ENCODE results near the gene CIC. TPM values are rescaled to one million over a fixed set of nuclear protein-coding genes. Genes with fewer than 3 reads are reported as not detected.

CIC gene
- total and polyA plus RNA-seq, 9 of the 15 experiments (the other 6 are each of a cell fraction or from before 2014, with no cell fraction given), result 0.07 to 44.7 (median 8.6) TPM

DNA sequence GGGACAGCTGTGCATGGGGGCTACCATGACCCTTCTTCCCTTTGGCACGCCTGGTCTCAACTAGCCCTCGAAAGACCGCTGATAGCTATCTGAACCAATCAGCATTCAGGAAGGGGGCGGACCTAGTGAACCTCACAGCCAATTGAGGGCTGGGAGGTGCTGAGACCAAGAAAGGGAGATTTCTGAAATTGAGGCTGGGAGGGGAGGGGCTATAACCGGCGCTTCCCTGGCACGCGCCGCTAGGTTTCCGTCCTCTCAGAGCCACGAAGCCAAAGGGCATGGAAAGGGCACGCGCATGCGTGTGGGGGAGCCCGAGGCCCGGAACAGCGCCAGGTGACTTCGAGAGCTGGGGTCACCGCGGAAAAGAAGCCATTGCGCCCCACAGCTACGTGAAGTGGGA, 37.6 kb downstream of the CIC start:
- Histone ChIP-seq H3K27me3 (ENCODE audit: control insufficient read depth in 2 of 2, insufficient read depth in 2 of 2, low read length in 2 of 2) (no peaks in the 10 kb centered on the region), H3K9me1 (ENCODE audit: control insufficient read depth, insufficient read depth, low read length) (no peaks in the 10 kb centered on the region), H3K4me2 (ENCODE audit: insufficient read depth, low read length) (no peak overlapping the region), H3K4me3 (no peak overlapping the region), H3K36me3 (ENCODE audit: control insufficient read depth, insufficient read depth, low read length) (no peaks in the 10 kb centered on the region), H3K9me3 (replicated peaks; ENCODE audit: control insufficient read depth, insufficient read depth, low read depth, low read length) (no peaks in the 10 kb centered on the region), H3K79me2 (ENCODE audit: control insufficient read depth, insufficient read depth, low read length) (peaks cover 7% of the 10 kb centered on the region), H3K27ac (ENCODE audit: extremely low read depth, low read depth, low read length) (no peak overlapping the region), H2AFZ (ENCODE audit: low read depth, low read length) (no peak overlapping the region; the same call in 1 of the 2 replicates), H4K20me1 (replicated peaks; ENCODE audit: control insufficient read depth, insufficient read depth, low read length) (0 out of 2 replicates have a peak, but pooled peaks cover 2% of the 10 kb centered on the region), H3K9ac (ENCODE audit: insufficient read depth in 1 of 2, low read depth in 2 of 2, low read length in 2 of 2) (no peak overlapping the region), H3K4me1 (replicated peaks in 1 of 2; ENCODE audit: control insufficient read depth in 2 of 2, insufficient read depth in 2 of 2, low read length in 2 of 2) (peaks cover 13 to 44% of the 10 kb centered on the region in 2 experiments; a peak in 4 of 5 replicates)
- BruUV-seq (replicated peaks), result no TSS peak
- peak in 1 of 4 experiments; percentile 51 for DNase-seq (ENCODE audit: extremely low read depth in 1 of 4, low spot score in 3 of 4)
- CTCF ChIA-PET (ENCODE audit: low intra/inter-chr PET ratio), result no interaction called here
- intact Hi-C loops (cut with micrococcal nuclease) (no loop called here), in situ Hi-C loops (cut with MboI) (no loop called here)
- TF ChIP-seq, protein P1, sequence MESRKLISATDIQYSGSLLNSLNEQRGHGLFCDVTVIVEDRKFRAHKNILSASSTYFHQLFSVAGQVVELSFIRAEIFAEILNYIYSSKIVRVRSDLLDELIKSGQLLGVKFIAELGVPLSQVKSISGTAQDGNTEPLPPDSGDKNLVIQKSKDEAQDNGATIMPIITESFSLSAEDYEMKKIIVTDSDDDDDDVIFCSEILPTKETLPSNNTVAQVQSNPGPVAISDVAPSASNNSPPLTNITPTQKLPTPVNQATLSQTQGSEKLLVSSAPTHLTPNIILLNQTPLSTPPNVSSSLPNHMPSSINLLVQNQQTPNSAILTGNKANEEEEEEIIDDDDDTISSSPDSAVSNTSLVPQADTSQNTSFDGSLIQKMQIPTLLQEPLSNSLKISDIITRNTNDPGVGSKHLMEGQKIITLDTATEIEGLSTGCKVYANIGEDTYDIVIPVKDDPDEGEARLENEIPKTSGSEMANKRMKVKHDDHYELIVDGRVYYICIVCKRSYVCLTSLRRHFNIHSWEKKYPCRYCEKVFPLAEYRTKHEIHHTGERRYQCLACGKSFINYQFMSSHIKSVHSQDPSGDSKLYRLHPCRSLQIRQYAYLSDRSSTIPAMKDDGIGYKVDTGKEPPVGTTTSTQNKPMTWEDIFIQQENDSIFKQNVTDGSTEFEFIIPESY (CRISPR knock-in tag; IDR thresholded peaks at IDR 0.05), result peak; percentile 63; the same call in 1 of the 2 replicates
- TF ChIP-seq, protein P2, sequence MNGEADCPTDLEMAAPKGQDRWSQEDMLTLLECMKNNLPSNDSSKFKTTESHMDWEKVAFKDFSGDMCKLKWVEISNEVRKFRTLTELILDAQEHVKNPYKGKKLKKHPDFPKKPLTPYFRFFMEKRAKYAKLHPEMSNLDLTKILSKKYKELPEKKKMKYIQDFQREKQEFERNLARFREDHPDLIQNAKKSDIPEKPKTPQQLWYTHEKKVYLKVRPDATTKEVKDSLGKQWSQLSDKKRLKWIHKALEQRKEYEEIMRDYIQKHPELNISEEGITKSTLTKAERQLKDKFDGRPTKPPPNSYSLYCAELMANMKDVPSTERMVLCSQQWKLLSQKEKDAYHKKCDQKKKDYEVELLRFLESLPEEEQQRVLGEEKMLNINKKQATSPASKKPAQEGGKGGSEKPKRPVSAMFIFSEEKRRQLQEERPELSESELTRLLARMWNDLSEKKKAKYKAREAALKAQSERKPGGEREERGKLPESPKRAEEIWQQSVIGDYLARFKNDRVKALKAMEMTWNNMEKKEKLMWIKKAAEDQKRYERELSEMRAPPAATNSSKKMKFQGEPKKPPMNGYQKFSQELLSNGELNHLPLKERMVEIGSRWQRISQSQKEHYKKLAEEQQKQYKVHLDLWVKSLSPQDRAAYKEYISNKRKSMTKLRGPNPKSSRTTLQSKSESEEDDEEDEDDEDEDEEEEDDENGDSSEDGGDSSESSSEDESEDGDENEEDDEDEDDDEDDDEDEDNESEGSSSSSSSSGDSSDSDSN (IDR thresholded peaks at IDR 0.05; ENCODE audit: borderline replicate concordance in 1 of 2, low read depth in 2 of 2, low read length in 2 of 2), result no peak
- ATAC-seq, result no peak
- FAIRE-seq, result no peak
- WGBS (ENCODE audit: insufficient coverage, low coverage, missing lambda C conversion rate), result 85% methylated on average over 12 of the region's 22 CpGs
- POLR2A ChIA-PET, result no interaction called here
